ENCODE data around the gene ABCG5.

DNA sequence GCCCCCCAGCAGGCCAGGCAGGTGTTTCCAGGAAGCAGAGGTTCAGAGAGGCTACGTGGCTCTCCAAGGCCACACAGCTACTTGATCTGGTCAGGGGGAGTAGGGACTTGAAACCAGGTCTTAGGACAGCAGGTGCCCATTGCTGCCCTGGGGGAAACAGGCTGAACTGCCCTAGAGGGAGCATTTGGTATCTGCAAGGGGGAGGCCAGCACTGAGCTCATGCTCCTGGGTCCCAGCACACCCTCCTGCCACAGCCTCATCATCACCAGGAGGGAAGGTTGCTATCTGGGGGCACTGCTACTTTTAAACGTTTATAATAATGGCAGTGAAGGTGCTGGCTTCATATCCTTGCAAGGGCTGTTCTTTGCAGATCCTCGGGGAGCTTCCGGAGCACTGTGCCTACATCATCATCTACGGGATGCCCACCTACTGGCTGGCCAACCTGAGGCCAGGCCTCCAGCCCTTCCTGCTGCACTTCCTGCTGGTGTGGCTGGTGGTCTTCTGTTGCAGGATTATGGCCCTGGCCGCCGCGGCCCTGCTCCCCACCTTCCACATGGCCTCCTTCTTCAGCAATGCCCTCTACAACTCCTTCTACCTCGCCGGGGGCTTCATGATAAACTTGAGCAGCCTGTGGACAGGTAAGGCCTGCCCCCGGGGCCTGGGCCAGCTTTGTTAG, 36.3 kb upstream of the ABCG5 start:
- TF ChIP-seq, protein P1, sequence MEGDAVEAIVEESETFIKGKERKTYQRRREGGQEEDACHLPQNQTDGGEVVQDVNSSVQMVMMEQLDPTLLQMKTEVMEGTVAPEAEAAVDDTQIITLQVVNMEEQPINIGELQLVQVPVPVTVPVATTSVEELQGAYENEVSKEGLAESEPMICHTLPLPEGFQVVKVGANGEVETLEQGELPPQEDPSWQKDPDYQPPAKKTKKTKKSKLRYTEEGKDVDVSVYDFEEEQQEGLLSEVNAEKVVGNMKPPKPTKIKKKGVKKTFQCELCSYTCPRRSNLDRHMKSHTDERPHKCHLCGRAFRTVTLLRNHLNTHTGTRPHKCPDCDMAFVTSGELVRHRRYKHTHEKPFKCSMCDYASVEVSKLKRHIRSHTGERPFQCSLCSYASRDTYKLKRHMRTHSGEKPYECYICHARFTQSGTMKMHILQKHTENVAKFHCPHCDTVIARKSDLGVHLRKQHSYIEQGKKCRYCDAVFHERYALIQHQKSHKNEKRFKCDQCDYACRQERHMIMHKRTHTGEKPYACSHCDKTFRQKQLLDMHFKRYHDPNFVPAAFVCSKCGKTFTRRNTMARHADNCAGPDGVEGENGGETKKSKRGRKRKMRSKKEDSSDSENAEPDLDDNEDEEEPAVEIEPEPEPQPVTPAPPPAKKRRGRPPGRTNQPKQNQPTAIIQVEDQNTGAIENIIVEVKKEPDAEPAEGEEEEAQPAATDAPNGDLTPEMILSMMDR (IDR thresholded peaks at IDR 0.05): no peak
- TF ChIP-seq ESRRA (CRISPR knock-in tag; IDR thresholded peaks at IDR 0.05; ENCODE audit: borderline replicate concordance): no peak
- no peak for TF ChIP-seq HMGXB4 (CRISPR knock-in tag; IDR thresholded peaks at IDR 0.05)
- TF ChIP-seq CREB1 (CRISPR knock-in tag; IDR thresholded peaks at IDR 0.05): no peak
- TF ChIP-seq NR2C2 (CRISPR knock-in tag; IDR thresholded peaks at IDR 0.05): no peak
- TF ChIP-seq E2F1 (CRISPR knock-in tag; IDR thresholded peaks at IDR 0.05): no peak
- no peak for TF ChIP-seq MXD4 (CRISPR knock-in tag; IDR thresholded peaks at IDR 0.05; ENCODE audit: borderline replicate concordance)
- TF ChIP-seq ZNF232 (CRISPR knock-in tag; IDR thresholded peaks at IDR 0.05): no peak
- no peak for TF ChIP-seq TCF7 (CRISPR knock-in tag; IDR thresholded peaks at IDR 0.05; ENCODE audit: low read depth)
- TF ChIP-seq SMAD3 (CRISPR knock-in tag; IDR thresholded peaks at IDR 0.05; ENCODE audit: borderline replicate concordance): no peak
- TF ChIP-seq, protein P2, sequence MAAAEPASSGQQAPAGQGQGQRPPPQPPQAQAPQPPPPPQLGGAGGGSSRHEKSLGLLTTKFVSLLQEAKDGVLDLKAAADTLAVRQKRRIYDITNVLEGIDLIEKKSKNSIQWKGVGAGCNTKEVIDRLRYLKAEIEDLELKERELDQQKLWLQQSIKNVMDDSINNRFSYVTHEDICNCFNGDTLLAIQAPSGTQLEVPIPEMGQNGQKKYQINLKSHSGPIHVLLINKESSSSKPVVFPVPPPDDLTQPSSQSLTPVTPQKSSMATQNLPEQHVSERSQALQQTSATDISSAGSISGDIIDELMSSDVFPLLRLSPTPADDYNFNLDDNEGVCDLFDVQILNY (CRISPR knock-in tag; IDR thresholded peaks at IDR 0.05): no peak
